GM03348 (cell line): ENCODE results near the gene SLC37A1.
"Not testable (repeated sequence)": the region's sequence is repeated elsewhere in the genome, so short reads cannot be mapped to it uniquely, and the experiment has no call there.

Experiments
- DNase-seq: peaks from one replicate; pipeline ENCODE4 v3.0.0; 2012; ENCODE audit warnings: low spot score

Gene SLC37A1

GRCh38 chr21:42619841-42620240 is 106.2 kb downstream of the SLC37A1 start:
- no peak for DNase-seq

GRCh38 chr21:42621166-42621818 is 107.6 kb downstream of the SLC37A1 start:
- no peak for DNase-seq

- DNase-seq, result no peak
These were observed 108.1 kb downstream of the SLC37A1 start for GRCh38 chr21:42621819-42622177.

- no peak for DNase-seq
These were observed 108.6 kb downstream of the SLC37A1 start for GRCh38 chr21:42622284-42622683.

GRCh38 chr21:42623694-42624093 is 110.0 kb downstream of the SLC37A1 start:
- DNase-seq, result no peak

GRCh38 chr21:42624095-42624790 is 110.6 kb downstream of the SLC37A1 start:
- no peak for DNase-seq

GRCh38 chr21:42624936-42625335 is 111.3 kb downstream of the SLC37A1 start:
- DNase-seq, result no peak

GRCh38 chr21:42626171-42626570 is 112.5 kb downstream of the SLC37A1 start:
- no peak for DNase-seq

GRCh38 chr21:42627527-42628289 is 114.1 kb downstream of the SLC37A1 start:
- no peak for DNase-seq

- not testable (repeated sequence) for DNase-seq
These were observed 114.9 kb downstream of the SLC37A1 start for GRCh38 chr21:42628466-42629061.

- DNase-seq, result no peak
These were observed 116.4 kb downstream of the SLC37A1 start for GRCh38 chr21:42629933-42630589.

- no peak for DNase-seq
These were observed 117.0 kb downstream of the SLC37A1 start for GRCh38 chr21:42630626-42631025.
